ENCODE results near the gene CRK.

DNA sequence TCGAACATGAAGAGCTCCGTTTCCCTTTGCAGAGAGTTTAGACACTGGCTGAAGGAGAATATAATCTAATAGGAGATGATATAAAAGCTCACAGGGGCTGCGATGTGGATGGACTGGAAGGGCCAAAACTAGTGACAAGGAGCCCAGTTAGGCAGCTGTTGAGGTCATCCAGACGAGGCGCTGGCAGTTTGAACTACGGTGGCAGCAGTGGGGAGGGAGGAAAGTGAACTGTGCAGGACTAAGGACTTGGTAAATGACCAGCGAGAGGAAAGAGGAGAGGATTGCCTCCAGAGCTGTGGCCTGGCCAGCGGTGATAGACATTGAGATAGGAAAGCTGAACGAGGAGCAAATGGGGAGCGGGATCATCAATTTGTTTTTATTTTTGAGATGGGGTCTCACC lies 41.4 kb downstream of the CRK start:
- TF ChIP-seq CTCF (conservative IDR thresholded peaks at IDR 0.05 in 1 of 2, IDR thresholded peaks at IDR 0.05 in 1 of 2; ENCODE audit: low read depth in 1 of 2, low read length in 2 of 2) (no peak), EZH2 (IDR thresholded peaks at IDR 0.05; ENCODE audit: low read length, missing control alignments) (no peak)

Measured in fibroblast of lung (primary cell).